Left colon (tissue), 2 donors: ENCODE data around the gene PAQR4. TPM values are rescaled to one million over a fixed set of nuclear protein-coding genes. Genes with fewer than 3 reads are reported as not detected.

ENCODE experiments used
- ATAC-seq: fragments of 200-7000 bp; cut with Tn5 transposase; one replicate; pipeline ENCODE4 v1.9.1; 2020; ENCODE audit warnings: mild to moderate bottlenecking, moderate library complexity
- DNase-seq, 2 donors: peaks; one replicate each; pipeline ENCODE4 v3.0.0-alpha.2; 2020
- intact Hi-C, 2 donors: fragments of 100-400 bp; cut with DNase I in 1 of 2; cut with micrococcal nuclease in 1 of 2; formaldehyde crosslinking; loops; one replicate each; pipeline versions ENCODE4 v1.11.2 to v1.14.0; 2022; cut with DNase I, micrococcal nuclease
- total RNA-seq, 2 donors: library from RNA; stranded (reverse); fragmentation: NEBNext Ultra II Directional; extraction: Animal tissue kit (Norgen Biotek cat#: 25700); gene quantifications; one replicate each; pipeline ENCODE4 v1.2.1, GENCODE V29; 2021
- donor health status: DM: no; HTN: no; CAD: no.
- donor health status: DM: yes; HTN: yes; CAD: no.

PAQR4 gene
- total RNA-seq, 2 donors from 2014 or later, result 8.7 to 12.7 TPM

- DNase-seq, result no peak
- peak; percentile 73 for ATAC-seq
- intact Hi-C loops, result no loop called here
These were observed 22.6 kb downstream of the PAQR4 start for GRCh38 chr16:2991566-2992261.

GRCh38 chr16:2992383-2993081 lies 23.4 kb downstream of the PAQR4 start:
- ATAC-seq (no peak), DNase-seq (no peak)
- intact Hi-C loops, result no loop called here

GRCh38 chr16:2996298-2996697 lies 27.1 kb downstream of the PAQR4 start:
- ATAC-seq (no peak), DNase-seq (no peak)
- intact Hi-C loops, result no loop called here

GRCh38 chr16:2999929-3000328 lies 30.8 kb downstream of the PAQR4 start:
- intact Hi-C loops, result no loop called here
- ATAC-seq, result no peak
- no peak for DNase-seq

- intact Hi-C loops, result no loop called here
- ATAC-seq (no peak), DNase-seq (no peak)
These were observed 31.4 kb downstream of the PAQR4 start for GRCh38 chr16:3000540-3000939.

- intact Hi-C loops, result no loop called here
- DNase-seq (no peak), ATAC-seq (no peak)
These were observed 32.2 kb downstream of the PAQR4 start for GRCh38 chr16:3001316-3001715.

GRCh38 chr16:3003582-3004270 lies 34.6 kb downstream of the PAQR4 start:
- intact Hi-C loops, result no loop called here
- peak; percentile 96 to 98 for DNase-seq
- ATAC-seq, result peak; percentile 72

- ATAC-seq, result no peak
- DNase-seq, result peak in 1 of 2 donors; percentile 43
- intact Hi-C loops, result no loop called here
These were observed 35.2 kb downstream of the PAQR4 start for GRCh38 chr16:3004319-3004718.

GRCh38 chr16:3004781-3005284 lies 35.7 kb downstream of the PAQR4 start:
- ATAC-seq (peak; percentile 11), DNase-seq (peak; percentile 76 to 78)
- intact Hi-C loops, result no loop called here

- DNase-seq (peak; percentile 78 to 87), ATAC-seq (peak; percentile 64)
- intact Hi-C loops, result no loop called here
These were observed 38.2 kb downstream of the PAQR4 start for GRCh38 chr16:3007059-3007956.

- intact Hi-C loops, result no loop called here
- peak in 1 of 2 donors; percentile 46 for DNase-seq
- no peak for ATAC-seq
These were observed 39.0 kb downstream of the PAQR4 start for GRCh38 chr16:3007957-3008689.

GRCh38 chr16:3008690-3009037 lies 39.5 kb downstream of the PAQR4 start:
- ATAC-seq (no peak), DNase-seq (no peak)
- intact Hi-C loops, result no loop called here

- intact Hi-C loops, result no loop called here
- ATAC-seq (no peak), DNase-seq (peak in 1 of 2 donors; percentile 39)
These were observed 40.6 kb downstream of the PAQR4 start for GRCh38 chr16:3009568-3010390.

GRCh38 chr16:3010510-3010909 lies 41.4 kb downstream of the PAQR4 start:
- no peak for ATAC-seq
- intact Hi-C loops, result no loop called here
- DNase-seq, result no peak

- intact Hi-C loops, result no loop called here
- DNase-seq (no peak), ATAC-seq (no peak)
These were observed 43.1 kb downstream of the PAQR4 start for GRCh38 chr16:3012246-3012645.

- intact Hi-C loops, result no loop called here
- peak in 1 of 2 donors; percentile 68 for DNase-seq
- ATAC-seq, result peak; percentile 71
These were observed 43.8 kb downstream of the PAQR4 start, which contains the start of gene CLDN9 for GRCh38 chr16:3012828-3013420. Gene CLDN9, plus strand, starts transcription at chr16:3012923. Its CDS starts 440 bp downstream, at chr16:3013363.

- DNase-seq (no peak), ATAC-seq (no peak)
- intact Hi-C loops, result no loop called here
These were observed 44.4 kb downstream of the PAQR4 start for GRCh38 chr16:3013491-3013951.
